ENCODE results near the gene CLDN22.

CLDN22 gene

GRCh38 chr4:183320211-183321059 is at the start of gene CLDN22:
Gene CLDN22 (minus strand): TSS chr4:183320276. CDS start chr4:183320218, 58 bp downstream.
- no peaks in the 10 kb centered on the region for H3K4me1 ChIP-seq (ENCODE audit: low read length)
- no peak within 1 kb of the TSS for H2AFZ ChIP-seq (ENCODE audit: low read length)
- H3K9ac ChIP-seq (ENCODE audit: low read length): no peak within 1 kb of the TSS
- H3K4me3 ChIP-seq (ENCODE audit: low read length): no peak within 1 kb of the TSS
- no peak for DNase-seq
- no peaks in the 10 kb centered on the region for H3K27me3 ChIP-seq (replicated peaks; ENCODE audit: insufficient read depth, low read length)
- TF ChIP-seq EZH2phosphoT487 (IDR thresholded peaks at IDR 0.05; ENCODE audit: low read length): no peak
- no peak for TF ChIP-seq EZH2 (optimal IDR thresholded peaks at IDR 0.05; ENCODE audit: low read depth, low read length)
- no peak for TF ChIP-seq CTCF (IDR thresholded peaks at IDR 0.05; ENCODE audit: low read length)
- no peaks in the 10 kb centered on the region for H3K79me2 ChIP-seq (ENCODE audit: low read length)
- H3K9me3 ChIP-seq (replicated peaks; ENCODE audit: insufficient read depth, low read length): no peaks in the 10 kb centered on the region
- no peaks in the 10 kb centered on the region for H4K20me1 ChIP-seq (ENCODE audit: insufficient read depth, low read length)
- no peaks in the 10 kb centered on the region for H3F3A ChIP-seq (ENCODE audit: insufficient read depth, low read length)
- no peaks in the 10 kb centered on the region for H3K36me3 ChIP-seq (replicated peaks; ENCODE audit: insufficient read depth, low read length)
- no peaks in the 10 kb centered on the region for H3K9me2 ChIP-seq (replicated peaks; ENCODE audit: insufficient read depth, low read length)
- no peak within 1 kb of the TSS for H3K4me2 ChIP-seq (ENCODE audit: low read depth, low read length)
- no peak within 1 kb of the TSS for H3K27ac ChIP-seq (ENCODE audit: low read length)

DNA sequence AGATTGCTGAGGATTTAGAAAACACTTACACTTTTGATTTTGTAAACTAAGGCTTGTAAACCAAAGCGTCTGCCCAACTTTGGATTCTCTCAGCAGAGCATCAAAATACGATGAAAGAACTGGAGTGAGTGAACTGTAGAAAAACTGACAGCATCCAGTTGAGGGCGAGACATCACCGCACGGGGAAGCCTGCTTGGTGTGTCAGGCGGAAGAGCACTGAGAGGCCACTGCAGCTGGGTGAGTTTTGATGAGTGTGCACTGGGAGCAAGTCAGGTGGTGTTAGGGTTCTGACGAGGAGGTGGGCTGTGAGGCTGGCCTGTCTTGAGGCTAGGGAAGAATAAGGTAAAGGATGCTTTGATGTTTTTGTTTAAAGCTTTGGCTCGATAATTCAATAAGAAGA is 49.0 kb upstream of the CLDN22 start:
- Histone ChIP-seq H3K36me3 (replicated peaks; ENCODE audit: insufficient read depth, low read length) (no peaks in the 10 kb centered on the region), H4K20me1 (ENCODE audit: insufficient read depth, low read length) (no peaks in the 10 kb centered on the region), H2AFZ (ENCODE audit: low read length) (no peak overlapping the region), H3K9ac (ENCODE audit: low read length) (no peak overlapping the region), H3K9me3 (replicated peaks; ENCODE audit: insufficient read depth, low read length) (no peaks in the 10 kb centered on the region), H3K4me1 (ENCODE audit: low read length) (no peaks in the 10 kb centered on the region), H3K27ac (ENCODE audit: low read length) (no peak overlapping the region), H3K4me3 (ENCODE audit: low read length) (no peak overlapping the region), H3K27me3 (replicated peaks; ENCODE audit: insufficient read depth, low read length) (no peaks in the 10 kb centered on the region), H3F3A (ENCODE audit: insufficient read depth, low read length) (no peaks in the 10 kb centered on the region), H3K9me2 (replicated peaks; ENCODE audit: insufficient read depth, low read length) (no peaks in the 10 kb centered on the region), H3K79me2 (ENCODE audit: low read length) (no peaks in the 10 kb centered on the region), H3K4me2 (ENCODE audit: low read depth, low read length) (no peak overlapping the region)
- no peak for DNase-seq
- TF ChIP-seq EZH2phosphoT487 (IDR thresholded peaks at IDR 0.05; ENCODE audit: low read length) (no peak), CTCF (IDR thresholded peaks at IDR 0.05; ENCODE audit: low read length) (no peak), EZH2 (optimal IDR thresholded peaks at IDR 0.05; ENCODE audit: low read depth, low read length) (no peak)

GRCh38 chr4:183366206-183366835 is 46.2 kb upstream of the CLDN22 start:
- no peaks in the 10 kb centered on the region for H3K36me3 ChIP-seq (replicated peaks; ENCODE audit: insufficient read depth, low read length)
- no peaks in the 10 kb centered on the region for H3K27me3 ChIP-seq (replicated peaks; ENCODE audit: insufficient read depth, low read length)
- no peak overlapping the region for H3K4me3 ChIP-seq (ENCODE audit: low read length)
- TF ChIP-seq EZH2 (optimal IDR thresholded peaks at IDR 0.05; ENCODE audit: low read depth, low read length) (no peak), EZH2phosphoT487 (IDR thresholded peaks at IDR 0.05; ENCODE audit: low read length) (no peak), CTCF (IDR thresholded peaks at IDR 0.05; ENCODE audit: low read length) (no peak)
- no peaks in the 10 kb centered on the region for H3K79me2 ChIP-seq (ENCODE audit: low read length)
- no peak overlapping the region for H3K4me2 ChIP-seq (ENCODE audit: low read depth, low read length)
- no peak overlapping the region for H3K9ac ChIP-seq (ENCODE audit: low read length)
- no peak for DNase-seq
- H3K4me1 ChIP-seq (ENCODE audit: low read length): no peaks in the 10 kb centered on the region
- H4K20me1 ChIP-seq (ENCODE audit: insufficient read depth, low read length): no peaks in the 10 kb centered on the region
- H3K27ac ChIP-seq (ENCODE audit: low read length): no peak overlapping the region
- no peak overlapping the region for H2AFZ ChIP-seq (ENCODE audit: low read length)
- H3K9me3 ChIP-seq (replicated peaks; ENCODE audit: insufficient read depth, low read length): no peaks in the 10 kb centered on the region
- H3K9me2 ChIP-seq (replicated peaks; ENCODE audit: insufficient read depth, low read length): no peaks in the 10 kb centered on the region
- no peaks in the 10 kb centered on the region for H3F3A ChIP-seq (ENCODE audit: insufficient read depth, low read length)
